ENCODE measurements around the gene SMARCA2. TPM values are rescaled to one million over a fixed set of nuclear protein-coding genes. Genes with fewer than 3 reads are reported as not detected.

The SMARCA2 gene
- total RNA-seq (2014; rRNA removed) (27.9 and 36.4 TPM in 2 replicates), Bru-seq, nascent RNA (percentile 65 among the genes with signal in this experiment), BruChase-seq, experiment 1, labeled RNA remaining after a 6-hour chase (percentile 53 among the genes with signal in this experiment), BruChase-seq, experiment 2, labeled RNA remaining after a 2-hour chase (percentile 59 among the genes with signal in this experiment)
- long read RNA-seq, full-length matches to known transcripts, result 1 of 56 reads
- long read RNA-seq, partial matches to known transcripts, result 45 of 56 reads
- long read RNA-seq, other reads (novel, unspliced or antisense), result 10 of 56 reads

- no TSS peak for BruUV-seq (replicated peaks)
- Histone ChIP-seq H3K36me3 (ENCODE audit: low read depth, low read length) (no peaks in the 10 kb centered on the region), H3K4me1 (ENCODE audit: insufficient read depth, low read length) (peaks cover 16% of the 10 kb centered on the region), H3K79me2 (ENCODE audit: low read length) (peaks cover 23% of the 10 kb centered on the region), H3K4me2 (ENCODE audit: low read length) (peak within 1 kb of the TSS; percentile 97), H3K9me2 (replicated peaks; ENCODE audit: low read length) (no peaks in the 10 kb centered on the region), H3K27ac (ENCODE audit: low read length) (peak within 1 kb of the TSS; percentile 34), H2AFZ (ENCODE audit: low read length) (peak within 1 kb of the TSS; percentile 93), H3F3A (ENCODE audit: low read length, unreplicated experiment) (no peaks in the 10 kb centered on the region), H3K9ac (ENCODE audit: low read length) (peak within 1 kb of the TSS; percentile 73), H3K9me3 (ENCODE audit: low read length) (no peaks in the 10 kb centered on the region), H3K4me3 (ENCODE audit: low read length) (peak within 1 kb of the TSS; percentile 84), H4K20me1 (ENCODE audit: low read length) (no peaks in the 10 kb centered on the region), H3K27me3 (ENCODE audit: low read length) (no peaks in the 10 kb centered on the region)
- ATAC-seq, result peak; percentile 73
- TF ChIP-seq CTCF (conservative IDR thresholded peaks at IDR 0.05; ENCODE audit: low read depth, low read length), result no peak
- no peak for TF ChIP-seq EZH2phosphoT487 (IDR thresholded peaks at IDR 0.05; ENCODE audit: borderline replicate concordance, low read length)
- no peak for TF ChIP-seq EZH2 (IDR thresholded peaks at IDR 0.05; ENCODE audit: low read length, unreplicated experiment)
- POLR2A ChIA-PET (ENCODE audit: unreplicated experiment), result interaction anchor here (0.6 kb wide), 1 partner anchor 82 kb away, joined by 4 read pairs; no protein-coding TSS in a partner anchor
- intact Hi-C loops (cut with micrococcal nuclease), result loop anchor here (5.0 to 10.0 kb wide), 2 partner anchors 140 to 913 kb away; no protein-coding TSS in a partner anchor
- peak; percentile 93 for DNase-seq
- CTCF ChIA-PET, result interaction anchor here (0.6 to 0.7 kb wide), 2 partner anchors 17 to 77 kb away, joined by 3 read pairs; no protein-coding TSS in a partner anchor
Observed at GRCh38 chr9:2014696-2015580, at the start of gene SMARCA2. Gene SMARCA2 (plus strand): TSS chr9:2015347. CDS start chr9:2029023, 13,676 bp downstream.

GRCh38 chr9:1966725-1967366 lies 48.3 kb upstream of the SMARCA2 start:
- CTCF ChIA-PET, result interaction anchor here (0.7 kb wide), 1 partner anchor 78 kb away, joined by 4 read pairs; no protein-coding TSS in a partner anchor
- H3K4me3 ChIP-seq (ENCODE audit: low read length), result no peak overlapping the region
- intact Hi-C loops (cut with micrococcal nuclease), result no loop called here
- H3K27me3 ChIP-seq (ENCODE audit: low read length), result peaks cover 39% of the 10 kb centered on the region
- no peak for DNase-seq
- H3F3A ChIP-seq (ENCODE audit: low read length, unreplicated experiment), result no peaks in the 10 kb centered on the region
- no peak overlapping the region for H2AFZ ChIP-seq (ENCODE audit: low read length)
- H3K9me2 ChIP-seq (replicated peaks; ENCODE audit: low read length), result no peaks in the 10 kb centered on the region
- no peak overlapping the region for H3K9ac ChIP-seq (ENCODE audit: low read length)
- ATAC-seq, result no peak
- POLR2A ChIA-PET (ENCODE audit: unreplicated experiment), result no interaction called here
- no peaks in the 10 kb centered on the region for H3K9me3 ChIP-seq (ENCODE audit: low read length)
- H3K4me2 ChIP-seq (ENCODE audit: low read length), result no peak overlapping the region
- H4K20me1 ChIP-seq (ENCODE audit: low read length), result no peaks in the 10 kb centered on the region
- no peaks in the 10 kb centered on the region for H3K36me3 ChIP-seq (ENCODE audit: low read depth, low read length)
- no peak overlapping the region for H3K27ac ChIP-seq (ENCODE audit: low read length)
- H3K4me1 ChIP-seq (ENCODE audit: insufficient read depth, low read length), result no peaks in the 10 kb centered on the region
- BruUV-seq (replicated peaks), result no TSS peak
- no peak for TF ChIP-seq EZH2phosphoT487 (IDR thresholded peaks at IDR 0.05; ENCODE audit: borderline replicate concordance, low read length)
- TF ChIP-seq EZH2 (IDR thresholded peaks at IDR 0.05; ENCODE audit: low read length, unreplicated experiment), result no peak
- TF ChIP-seq CTCF (conservative IDR thresholded peaks at IDR 0.05; ENCODE audit: low read depth, low read length), result no peak
- no peaks in the 10 kb centered on the region for H3K79me2 ChIP-seq (ENCODE audit: low read length)

All from PC-3 (cell line).